Measurements from ENCODE around the gene ANKS1A.

DNA sequence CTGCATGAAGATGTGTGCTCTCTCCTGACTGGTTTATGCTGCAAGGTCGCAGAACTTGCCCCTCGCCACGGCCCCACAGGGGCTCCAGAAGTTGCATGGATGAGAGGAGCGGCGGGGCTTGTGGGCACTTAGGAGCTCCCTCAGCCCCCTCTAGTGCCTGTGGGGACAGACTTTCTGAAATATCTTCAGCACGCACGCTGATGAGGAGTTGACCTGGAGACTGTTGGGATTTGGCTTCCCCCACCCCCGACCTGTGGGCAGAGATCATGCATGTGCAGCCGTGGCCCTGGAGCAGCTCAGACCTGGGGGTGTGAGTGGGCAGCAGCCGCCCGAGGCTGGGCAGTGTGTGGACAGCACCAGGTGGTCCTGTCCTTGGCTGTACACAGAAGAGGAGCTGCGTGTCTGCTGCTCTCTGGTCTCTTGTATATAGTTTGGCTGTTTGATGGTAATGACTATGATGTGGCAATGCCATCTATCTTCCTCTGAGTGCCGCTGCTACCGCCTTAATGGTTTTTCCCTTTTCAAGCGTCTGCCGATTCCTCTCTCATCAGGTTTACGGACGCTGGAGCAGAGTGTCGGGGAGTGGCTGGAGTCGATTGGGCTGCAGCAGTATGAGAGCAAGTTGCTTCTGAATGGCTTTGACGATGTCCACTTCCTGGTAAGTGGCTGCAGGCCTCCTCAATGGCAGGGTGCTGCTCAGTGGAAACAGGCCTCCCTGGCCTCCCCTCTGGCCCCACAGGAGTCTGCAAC, 170.7 kb downstream of the ANKS1A start:
- TF ChIP-seq SUZ12 (IDR thresholded peaks at IDR 0.05; ENCODE audit: extremely low read depth, insufficient read depth, insufficient read length), result no peak
- TF ChIP-seq ZNF274 (IDR thresholded peaks at IDR 0.05; ENCODE audit: low read depth, low read length), result no peak
- TF ChIP-seq YY1 (IDR thresholded peaks at IDR 0.05; ENCODE audit: insufficient read depth, insufficient read length), result no peak
